Cardiac fibroblast (primary cell): Measurements from ENCODE around the gene RAB4B.
"Not testable (repeated sequence)": the region's sequence is repeated elsewhere in the genome, so short reads cannot be mapped to it uniquely, and the experiment has no call there.

Experiments
- DNase-seq, 2 donors: peaks; one replicate each; pipeline versions ENCODE4 v3.0.0 to v3.0.0-alpha.2; 2010; ENCODE audit warnings: low read depth in 2 of 2
- H3K4me3 ChIP-seq, 2 donors: replicated peaks in 1 of 2; 1 replicate in 1 of 2; 2 replicates in 1 of 2; pipeline ENCODE4 v1.5.1; 2011; ENCODE audit warnings: low read depth in 2 of 2, low read length in 2 of 2, mild to moderate bottlenecking in 2 of 2, moderate library complexity in 1 of 2
- TF ChIP-seq, protein P1 (sequence below): IDR thresholded peaks from one replicate; pipeline ENCODE4 v1.5.1; 2011; ENCODE audit warnings: low read depth, mild to moderate bottlenecking, low read length, inconsistent platforms

Gene RAB4B

DNA sequence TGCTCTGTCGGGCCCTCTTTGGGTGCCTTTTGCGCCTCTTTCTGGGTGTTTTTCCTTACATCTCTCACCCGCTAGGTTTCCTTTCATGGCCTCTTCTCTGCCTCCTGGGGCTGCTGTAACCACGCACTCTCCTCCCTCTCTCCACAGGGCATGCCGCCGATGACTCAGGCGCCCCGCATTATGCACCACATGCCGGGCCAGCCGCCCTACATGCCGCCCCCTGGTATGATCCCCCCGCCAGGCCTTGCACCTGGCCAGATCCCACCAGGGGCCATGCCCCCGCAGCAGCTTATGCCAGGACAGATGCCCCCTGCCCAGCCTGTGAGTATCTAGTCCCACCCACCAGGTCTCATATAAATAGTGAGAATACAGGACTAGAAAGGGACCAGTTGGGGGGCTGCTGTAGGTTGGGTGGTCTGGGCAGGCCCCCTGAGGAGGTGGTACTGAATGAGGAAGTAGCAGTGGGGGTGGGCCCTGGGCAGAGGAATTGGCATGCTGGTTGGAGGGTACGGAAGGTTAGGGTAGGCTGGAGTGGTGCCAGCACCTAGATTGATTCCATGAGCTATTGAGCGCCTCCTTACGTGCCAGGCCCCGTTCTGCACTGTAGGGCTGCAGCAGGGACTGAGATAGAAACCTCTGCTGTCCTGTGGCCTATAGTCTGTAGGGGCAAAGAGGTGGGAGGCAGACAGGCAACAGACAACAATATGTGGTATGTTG lies 15.1 kb upstream of the RAB4B start:
- DNase-seq: no peak
- TF ChIP-seq, protein P1, sequence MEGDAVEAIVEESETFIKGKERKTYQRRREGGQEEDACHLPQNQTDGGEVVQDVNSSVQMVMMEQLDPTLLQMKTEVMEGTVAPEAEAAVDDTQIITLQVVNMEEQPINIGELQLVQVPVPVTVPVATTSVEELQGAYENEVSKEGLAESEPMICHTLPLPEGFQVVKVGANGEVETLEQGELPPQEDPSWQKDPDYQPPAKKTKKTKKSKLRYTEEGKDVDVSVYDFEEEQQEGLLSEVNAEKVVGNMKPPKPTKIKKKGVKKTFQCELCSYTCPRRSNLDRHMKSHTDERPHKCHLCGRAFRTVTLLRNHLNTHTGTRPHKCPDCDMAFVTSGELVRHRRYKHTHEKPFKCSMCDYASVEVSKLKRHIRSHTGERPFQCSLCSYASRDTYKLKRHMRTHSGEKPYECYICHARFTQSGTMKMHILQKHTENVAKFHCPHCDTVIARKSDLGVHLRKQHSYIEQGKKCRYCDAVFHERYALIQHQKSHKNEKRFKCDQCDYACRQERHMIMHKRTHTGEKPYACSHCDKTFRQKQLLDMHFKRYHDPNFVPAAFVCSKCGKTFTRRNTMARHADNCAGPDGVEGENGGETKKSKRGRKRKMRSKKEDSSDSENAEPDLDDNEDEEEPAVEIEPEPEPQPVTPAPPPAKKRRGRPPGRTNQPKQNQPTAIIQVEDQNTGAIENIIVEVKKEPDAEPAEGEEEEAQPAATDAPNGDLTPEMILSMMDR: no peak
- H3K4me3 ChIP-seq: no peak overlapping the region

DNA sequence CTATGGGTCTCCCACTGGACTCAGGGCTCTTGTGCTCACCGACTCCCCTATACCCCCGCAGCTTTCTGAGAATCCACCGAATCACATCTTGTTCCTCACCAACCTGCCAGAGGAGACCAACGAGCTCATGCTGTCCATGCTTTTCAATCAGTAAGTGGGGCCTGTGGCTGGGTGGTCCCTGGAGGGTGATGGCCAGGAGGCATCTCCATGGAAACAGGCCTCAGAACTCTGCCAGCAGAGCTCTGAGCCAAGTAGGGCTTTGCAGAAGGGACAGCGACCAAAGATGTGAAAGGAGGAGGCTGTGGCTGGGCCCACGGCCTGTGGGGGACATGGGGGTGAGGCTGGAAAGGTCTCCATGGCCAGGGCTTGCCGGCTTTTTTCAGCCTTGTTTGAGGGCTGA lies 14.5 kb upstream of the RAB4B start:
- no peak for DNase-seq
- H3K4me3 ChIP-seq: no peak overlapping the region
- TF ChIP-seq, protein P1: no peak

DNA sequence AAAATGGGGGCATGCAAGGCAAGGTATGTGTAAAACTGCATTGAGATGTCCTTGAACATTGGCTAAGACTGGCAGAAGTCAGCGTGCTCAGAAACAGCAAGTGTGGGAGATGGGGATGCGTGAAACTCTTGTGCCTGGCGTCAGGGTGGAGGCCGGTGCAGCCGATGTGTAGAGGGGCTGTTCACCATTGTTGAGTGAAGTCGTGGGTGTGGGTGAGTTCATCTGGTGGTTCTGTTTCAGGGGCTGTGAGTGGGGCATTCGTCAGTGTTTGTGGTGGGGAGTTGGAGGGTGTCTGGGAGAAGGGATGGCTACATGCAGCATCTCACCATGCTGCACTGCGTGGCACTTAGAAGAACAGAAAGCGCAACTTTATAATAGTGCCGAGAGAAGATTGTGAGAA lies 14.1 kb upstream of the RAB4B start:
- DNase-seq: no peak
- H3K4me3 ChIP-seq: no peak overlapping the region
- TF ChIP-seq, protein P1: no peak

DNA sequence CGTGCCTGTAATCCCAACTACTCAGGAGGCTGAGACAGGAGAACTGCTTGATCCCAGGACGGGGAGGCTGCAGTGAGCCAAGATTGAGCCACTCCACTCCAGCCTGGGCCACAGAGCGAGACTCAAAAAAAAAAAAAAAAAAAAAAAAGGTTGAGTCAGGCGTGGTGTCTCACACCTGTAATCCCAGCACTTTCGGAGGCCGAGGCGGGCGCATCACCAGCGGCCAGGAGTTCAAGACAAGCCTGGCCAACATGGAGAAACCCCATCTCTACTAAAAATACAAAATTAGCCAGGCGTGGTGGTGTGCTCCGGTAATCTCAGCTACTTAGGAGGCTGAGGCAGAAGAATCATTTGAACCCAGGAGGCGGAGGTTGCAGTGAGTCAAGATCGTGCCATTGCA lies 11.7 kb upstream of the RAB4B start:
- H3K4me3 ChIP-seq, DNase-seq: not testable (repeated sequence)

DNA sequence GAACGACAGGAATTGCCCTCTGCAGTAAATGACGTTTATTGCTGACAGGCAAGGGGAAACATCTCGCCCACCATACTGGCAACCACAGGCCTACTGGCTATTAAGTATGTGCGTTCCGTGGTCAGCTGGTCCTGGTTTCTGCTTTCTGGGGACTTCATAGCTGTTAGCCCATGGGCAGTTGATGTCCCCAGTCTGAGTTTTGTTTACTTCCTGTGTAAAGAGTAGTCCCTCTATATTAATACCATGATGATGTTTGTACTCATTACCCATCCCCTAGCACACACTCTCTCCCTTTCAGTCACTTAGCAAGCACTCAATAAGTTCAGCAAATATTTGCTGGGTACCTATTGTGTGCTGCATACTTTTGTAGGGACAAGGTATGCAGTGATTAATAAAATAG lies 9.2 kb upstream of the RAB4B start:
- no peak overlapping the region for H3K4me3 ChIP-seq
- no peak for DNase-seq
- TF ChIP-seq, protein P1: no peak

DNA sequence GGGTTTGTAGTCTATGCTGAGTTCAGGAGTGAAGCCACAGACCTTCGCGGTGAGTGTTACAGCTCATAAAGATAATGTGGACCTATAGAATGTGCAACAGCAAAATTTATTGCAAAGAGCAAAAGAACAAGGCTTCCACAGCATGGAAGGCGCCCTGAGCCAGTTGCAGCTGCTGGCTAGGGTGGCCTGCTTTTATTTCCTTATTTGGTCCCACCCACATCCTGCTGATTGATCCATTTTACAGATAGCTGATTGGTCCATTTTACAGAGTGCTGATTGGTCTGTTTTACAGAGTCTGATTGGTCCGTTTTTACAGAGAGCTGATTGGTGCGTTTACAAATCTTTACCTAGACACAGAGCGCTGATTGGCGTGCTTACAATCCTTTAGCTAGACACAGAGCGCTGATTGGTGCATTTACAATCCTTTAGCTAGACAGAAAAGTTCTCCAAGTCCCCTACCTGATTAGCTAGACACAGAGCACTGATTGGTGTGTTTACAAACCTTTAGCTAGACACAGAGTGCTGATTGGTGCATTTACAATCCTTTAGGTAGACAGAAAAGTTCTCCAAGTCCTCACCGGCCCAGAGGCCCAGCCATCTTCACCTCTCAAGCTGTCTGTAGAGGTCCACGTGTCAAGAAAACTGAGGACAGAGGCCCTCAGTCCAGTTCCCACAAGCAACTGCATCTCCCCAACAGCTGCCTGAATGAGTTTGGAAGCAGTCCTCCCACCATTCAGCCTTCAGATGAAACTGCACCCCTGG lies 6.8 kb upstream of the RAB4B start:
- peak in 1 of 2 donors; percentile 24 for DNase-seq
- H3K4me3 ChIP-seq: not testable (repeated sequence)

DNA sequence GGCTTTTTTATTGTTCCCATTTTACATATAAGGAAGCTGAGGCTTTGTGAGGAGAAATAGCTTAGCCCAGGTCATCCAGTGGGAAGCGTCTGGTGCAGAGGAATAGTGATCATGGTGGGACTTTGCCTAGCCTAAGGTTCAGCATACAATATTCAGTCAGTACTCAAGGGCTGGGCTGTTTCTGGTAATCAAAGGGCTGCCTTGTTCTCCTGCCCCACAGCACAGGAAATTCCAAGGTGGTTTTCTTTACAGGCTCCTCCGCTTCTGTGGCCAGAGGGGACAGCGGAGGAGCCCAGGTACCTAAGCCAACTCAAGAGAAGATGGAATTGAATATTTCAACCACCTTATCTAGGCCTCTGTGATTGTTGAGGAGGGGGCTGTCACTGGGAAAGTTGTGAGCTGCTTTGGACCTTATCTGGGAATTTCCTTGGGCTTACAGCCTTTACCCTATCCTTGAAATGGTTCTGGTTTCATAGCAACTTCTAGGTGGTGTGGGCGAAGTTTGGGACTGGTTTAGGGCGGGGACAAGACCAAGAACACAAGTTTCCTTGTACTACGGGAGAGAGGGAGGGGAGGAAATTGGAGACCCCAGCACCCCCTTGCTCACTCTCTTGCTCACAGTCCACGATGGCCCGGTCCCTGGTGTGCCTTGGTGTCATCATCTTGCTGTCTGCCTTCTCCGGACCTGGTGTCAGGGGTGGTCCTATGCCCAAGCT lies 3.0 kb upstream of the RAB4B start, which contains the start of gene MIA:
Gene MIA (plus strand): TSS at position 606 of the 716 bp plus-strand sequence. CDS start 22 bp downstream, at position 628.
- no peak for DNase-seq
- TF ChIP-seq, protein P1: no peak
- H3K4me3 ChIP-seq: no peak within 1 kb of the TSS
